ENCODE results near the gene STAM2. TPM values are rescaled to one million over a fixed set of nuclear protein-coding genes. Genes with fewer than 3 reads are reported as not detected.
"Not testable (repeated sequence)": the region's sequence is repeated elsewhere in the genome, so short reads cannot be mapped to it uniquely, and the experiment has no call there.

Gene STAM2
- total RNA-seq, 1 donor from 2014 or later: 27.5 TPM

- Histone ChIP-seq H3K27me3 (no peaks in the 10 kb centered on the region), H3K9me3 (no peaks in the 10 kb centered on the region), H3K4me3 (no peak overlapping the region), H3K27ac (no peak overlapping the region), H3K36me3 (no peaks in the 10 kb centered on the region), H3K4me1 (no peaks in the 10 kb centered on the region)
- intact Hi-C loops (cut with DNase I): no loop called here
- TF ChIP-seq POLR2A (IDR thresholded peaks at IDR 0.05): no peak
- TF ChIP-seq POLR2AphosphoS5 (IDR thresholded peaks at IDR 0.05; ENCODE audit: insufficient read depth in 1 of 2, low read depth in 1 of 2): no peak
- TF ChIP-seq CTCF (IDR thresholded peaks at IDR 0.05): no peak
- DNase-seq (ENCODE audit: extremely low spot score in 2 of 2): no peak
Observed at GRCh38 chr2:152183401-152184073, 8.0 kb upstream of the STAM2 start.

- H3K27me3 ChIP-seq; H3K4me3 ChIP-seq; intact Hi-C loops (cut with DNase I); DNase-seq (ENCODE audit: extremely low spot score in 2 of 2); H3K36me3 ChIP-seq; H3K27ac ChIP-seq; H3K9me3 ChIP-seq: not testable (repeated sequence)
- peaks cover 17% of the 10 kb centered on the region for H3K4me1 ChIP-seq
Observed at GRCh38 chr2:152177667-152178066, 2.1 kb upstream of the STAM2 start.

- Histone ChIP-seq H3K27ac (peak overlapping the region; percentile 92), H3K36me3 (no peaks in the 10 kb centered on the region), H3K27me3 (no peaks in the 10 kb centered on the region), H3K4me1 (peaks cover 31% of the 10 kb centered on the region), H3K4me3 (peak overlapping the region; percentile 84 to 98), H3K9me3 (no peaks in the 10 kb centered on the region)
- no peak for DNase-seq (ENCODE audit: extremely low spot score in 2 of 2)
- TF ChIP-seq POLR2AphosphoS5 (IDR thresholded peaks at IDR 0.05; ENCODE audit: insufficient read depth in 1 of 2, low read depth in 1 of 2) (no peak), POLR2A (IDR thresholded peaks at IDR 0.05) (no peak), CTCF (IDR thresholded peaks at IDR 0.05) (no peak)
- intact Hi-C loops (cut with DNase I): no loop called here
Observed at GRCh38 chr2:152176113-152176714, 651 bp upstream of the STAM2 start.

DNA sequence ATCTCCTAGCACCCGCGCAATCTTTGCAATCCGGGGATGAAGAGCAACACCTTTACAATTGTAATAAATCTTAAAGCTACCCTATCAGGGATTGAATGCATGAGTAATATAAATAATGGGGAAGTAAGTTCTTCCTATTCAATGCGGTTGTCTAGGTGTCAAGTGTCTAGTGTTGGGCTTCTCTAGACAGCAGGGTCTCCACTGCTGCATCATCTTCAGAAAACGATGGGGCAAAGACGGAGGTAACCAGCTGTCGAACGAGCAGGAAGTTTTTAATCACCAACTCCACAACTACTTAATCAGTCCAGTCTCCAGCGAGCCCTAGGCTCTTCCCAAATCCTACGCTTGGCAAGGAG is 573 bp downstream of the STAM2 start:
- DNase-seq (ENCODE audit: extremely low spot score in 2 of 2): no peak
- TF ChIP-seq CTCF (IDR thresholded peaks at IDR 0.05) (no peak), POLR2AphosphoS5 (IDR thresholded peaks at IDR 0.05; ENCODE audit: insufficient read depth in 1 of 2, low read depth in 1 of 2) (no peak), POLR2A (IDR thresholded peaks at IDR 0.05) (no peak)

DNA sequence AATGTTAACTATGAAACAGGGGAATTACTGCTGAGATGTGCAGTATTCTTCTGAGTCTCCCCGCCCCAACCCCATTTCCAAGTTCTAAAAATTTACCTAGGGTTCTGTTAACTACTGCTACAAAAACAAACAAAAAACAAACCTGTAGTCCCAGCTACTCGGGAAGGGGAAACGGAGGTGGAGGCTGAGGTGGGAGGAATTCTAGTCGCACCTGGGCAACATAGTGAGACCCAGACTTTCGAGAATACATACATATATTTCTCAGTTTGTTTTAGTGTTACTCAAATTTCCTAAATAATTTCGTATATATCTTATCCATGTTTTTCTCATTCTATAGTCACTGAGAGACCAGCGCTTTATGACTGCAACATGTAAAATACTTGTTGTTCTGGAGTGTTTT is 989 bp downstream of the STAM2 start:
- H3K36me3 ChIP-seq: no peaks in the 10 kb centered on the region
- H3K4me3 ChIP-seq: peak overlapping the region; percentile 84 to 98
- H3K27me3 ChIP-seq: no peaks in the 10 kb centered on the region
- intact Hi-C loops (cut with DNase I): no loop called here
- H3K9me3 ChIP-seq: no peaks in the 10 kb centered on the region
- peaks cover 40% of the 10 kb centered on the region for H3K4me1 ChIP-seq
- TF ChIP-seq CTCF (IDR thresholded peaks at IDR 0.05) (no peak), POLR2AphosphoS5 (IDR thresholded peaks at IDR 0.05; ENCODE audit: insufficient read depth in 1 of 2, low read depth in 1 of 2) (no peak), POLR2A (IDR thresholded peaks at IDR 0.05) (no peak)
- peak overlapping the region; percentile 92 for H3K27ac ChIP-seq
- DNase-seq (ENCODE audit: extremely low spot score in 2 of 2): no peak

More for the DNA sequence above, 573 bp downstream of the STAM2 start:
- H3K27me3 ChIP-seq: no peaks in the 10 kb centered on the region
- no peaks in the 10 kb centered on the region for H3K9me3 ChIP-seq
- H3K27ac ChIP-seq: peak overlapping the region; percentile 92
- peaks cover 39% of the 10 kb centered on the region for H3K4me1 ChIP-seq
- intact Hi-C loops (cut with DNase I): no loop called here
- peak overlapping the region; percentile 84 to 98 for H3K4me3 ChIP-seq
- no peaks in the 10 kb centered on the region for H3K36me3 ChIP-seq

Data from vagina (tissue), 2 donors.